GM06990 (cell line): Measurements from ENCODE around the gene ACTR1A.
A peak's percentile ranks its signal among the peaks of the same experiment; 100 is the strongest.
"Not testable (repeated sequence)": the region's sequence is repeated elsewhere in the genome, so short reads cannot be mapped to it uniquely, and the experiment has no call there.

ENCODE experiments used
- DNase-seq: peaks from one replicate; pipeline ENCODE4 v3.0.0-alpha.2; 2011; ENCODE audit not compliant: insufficient read length; ENCODE audit errors: extremely low read depth
- H3K27me3 ChIP-seq: replicated peaks from 2 replicates; pipeline ENCODE4 v1.6.0; 2011; ENCODE audit warnings: low read length; ENCODE audit not compliant: control insufficient read depth, insufficient read depth
- H3K36me3 ChIP-seq: 2 replicates; pipeline ENCODE4 v1.5.1; 2011; ENCODE audit warnings: low read length; ENCODE audit not compliant: control insufficient read depth, insufficient read depth
- H3K4me3 ChIP-seq: replicated peaks from 2 replicates; pipeline ENCODE4 v1.5.1; 2011; ENCODE audit warnings: low read depth, mild to moderate bottlenecking, control low read depth, low read length
- TF ChIP-seq, protein P1 (sequence below): IDR thresholded peaks from 2 replicates; pipeline ENCODE4 v1.5.1; 2011; ENCODE audit warnings: low read length, control low read depth, mild to moderate bottlenecking, inconsistent platforms; ENCODE audit not compliant: insufficient read depth, poor library complexity, severe bottlenecking

The ACTR1A gene

GRCh38 chr10:102537367-102537766 lies 34.9 kb upstream of the ACTR1A start:
- no peaks in the 10 kb centered on the region; the same call in 1 of the 2 replicates for H3K36me3 ChIP-seq

GRCh38 chr10:102535481-102536147 lies 33.1 kb upstream of the ACTR1A start:
- H3K27me3 ChIP-seq, result no peaks in the 10 kb centered on the region

More at GRCh38 chr10:102537367-102537766, 34.9 kb upstream of the ACTR1A start:
- Histone ChIP-seq H3K4me3 (no peak overlapping the region), H3K27me3 (no peaks in the 10 kb centered on the region)
- peak; percentile 19 for DNase-seq
- TF ChIP-seq, protein P1, sequence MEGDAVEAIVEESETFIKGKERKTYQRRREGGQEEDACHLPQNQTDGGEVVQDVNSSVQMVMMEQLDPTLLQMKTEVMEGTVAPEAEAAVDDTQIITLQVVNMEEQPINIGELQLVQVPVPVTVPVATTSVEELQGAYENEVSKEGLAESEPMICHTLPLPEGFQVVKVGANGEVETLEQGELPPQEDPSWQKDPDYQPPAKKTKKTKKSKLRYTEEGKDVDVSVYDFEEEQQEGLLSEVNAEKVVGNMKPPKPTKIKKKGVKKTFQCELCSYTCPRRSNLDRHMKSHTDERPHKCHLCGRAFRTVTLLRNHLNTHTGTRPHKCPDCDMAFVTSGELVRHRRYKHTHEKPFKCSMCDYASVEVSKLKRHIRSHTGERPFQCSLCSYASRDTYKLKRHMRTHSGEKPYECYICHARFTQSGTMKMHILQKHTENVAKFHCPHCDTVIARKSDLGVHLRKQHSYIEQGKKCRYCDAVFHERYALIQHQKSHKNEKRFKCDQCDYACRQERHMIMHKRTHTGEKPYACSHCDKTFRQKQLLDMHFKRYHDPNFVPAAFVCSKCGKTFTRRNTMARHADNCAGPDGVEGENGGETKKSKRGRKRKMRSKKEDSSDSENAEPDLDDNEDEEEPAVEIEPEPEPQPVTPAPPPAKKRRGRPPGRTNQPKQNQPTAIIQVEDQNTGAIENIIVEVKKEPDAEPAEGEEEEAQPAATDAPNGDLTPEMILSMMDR, result no peak

DNA sequence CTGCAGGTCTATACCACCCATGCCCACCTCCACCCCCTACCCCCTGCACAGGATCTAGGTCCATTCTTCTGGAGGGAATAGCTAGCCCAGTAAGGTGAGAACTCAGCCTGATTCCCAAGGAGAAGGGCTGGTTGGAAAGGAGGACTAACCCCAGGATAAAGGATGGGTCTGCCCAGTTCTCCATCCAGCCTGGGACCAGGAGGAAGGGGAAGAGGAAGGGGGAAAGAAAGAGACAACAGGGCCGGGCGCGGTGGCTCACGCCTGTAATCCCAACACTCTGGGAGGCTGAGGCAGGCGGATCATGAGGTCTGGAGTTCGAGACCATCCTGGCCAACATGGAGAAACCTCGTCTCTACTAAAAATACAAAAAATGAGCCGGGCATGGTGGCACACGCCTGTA lies 32.5 kb upstream of the ACTR1A start:
- not testable (repeated sequence) for H3K27me3 ChIP-seq, DNase-seq, H3K4me3 ChIP-seq, H3K36me3 ChIP-seq

More at GRCh38 chr10:102535481-102536147, 33.1 kb upstream of the ACTR1A start:
- TF ChIP-seq, protein P1, result no peak
- Histone ChIP-seq H3K4me3 (no peak overlapping the region), H3K36me3 (no peaks in the 10 kb centered on the region; the same call in 1 of the 2 replicates)
- no peak for DNase-seq

GRCh38 chr10:102534333-102534732 lies 31.8 kb upstream of the ACTR1A start:
- DNase-seq, result no peak
- TF ChIP-seq, protein P1, result no peak
- H3K36me3 ChIP-seq, result no peaks in the 10 kb centered on the region; the same call in 1 of the 2 replicates
- no peak overlapping the region for H3K4me3 ChIP-seq
- no peaks in the 10 kb centered on the region for H3K27me3 ChIP-seq

DNA sequence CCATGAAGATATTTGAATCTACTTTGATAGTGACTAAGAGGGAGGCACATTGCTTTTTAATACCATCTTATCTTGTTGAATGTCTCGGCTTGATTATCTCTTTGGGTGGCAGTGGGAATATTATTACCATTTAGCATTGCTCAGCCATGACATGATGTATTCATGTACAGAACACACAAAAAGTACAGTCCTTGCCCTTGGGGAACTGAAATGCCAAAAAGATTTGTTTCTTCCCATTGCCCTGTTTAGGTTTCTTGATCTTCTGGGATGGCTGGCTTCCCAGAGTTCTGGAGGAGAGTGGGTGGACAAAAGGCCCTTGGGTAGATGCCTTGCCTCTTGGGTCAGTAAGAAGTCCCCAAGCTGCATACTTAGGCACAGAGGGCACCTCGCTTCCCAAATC lies 25.0 kb upstream of the ACTR1A start:
- DNase-seq, result no peak
- no peak overlapping the region for H3K4me3 ChIP-seq
- no peaks in the 10 kb centered on the region; the same call in 1 of the 2 replicates for H3K36me3 ChIP-seq
- TF ChIP-seq, protein P1, result no peak
- no peaks in the 10 kb centered on the region for H3K27me3 ChIP-seq

- no peak for DNase-seq
- TF ChIP-seq, protein P1, result no peak
- no peaks in the 10 kb centered on the region for H3K27me3 ChIP-seq
- no peak overlapping the region for H3K4me3 ChIP-seq
- H3K36me3 ChIP-seq, result no peaks in the 10 kb centered on the region; the same call in 1 of the 2 replicates
Observed at GRCh38 chr10:102524746-102525145, 22.2 kb upstream of the ACTR1A start.
